Omental fat pad (tissue), 4 donors: ENCODE results near the gene DHTKD1. TPM values are rescaled to one million over a fixed set of nuclear protein-coding genes. Genes with fewer than 3 reads are reported as not detected.

Source experiments
- ATAC-seq: fragments of 150-250 bp; one replicate; pipeline ENCODE4 v1.9.1; 2016; ENCODE audit warnings: mild to moderate bottlenecking, moderate library complexity; ENCODE audit not compliant: low FRiP score
- DNase-seq: peaks from one replicate; pipeline ENCODE4 v3.0.0-alpha.2; 2019; ENCODE audit warnings: low spot score
- CTCF ChIP-seq, 3 donors: fragments of 450-650 bp; IDR thresholded peaks; one replicate each; pipeline ENCODE4 v1.5.1; 2016 to 2017; ENCODE audit warnings: antibody characterized with exemption in 3 of 3, mild to moderate bottlenecking in 3 of 3, moderate library complexity in 2 of 3
- total RNA-seq, 4 donors: library from RNA; depleted of rRNA; stranded (reverse); fragments of >200 nt; gene quantifications; one replicate each; pipeline ENCODE4 v1.1.0, GENCODE V29; 2016

Gene DHTKD1
- total RNA-seq, 4 donors from 2014 or later: 18.3 to 29.5 (median 26.1) TPM

DNA sequence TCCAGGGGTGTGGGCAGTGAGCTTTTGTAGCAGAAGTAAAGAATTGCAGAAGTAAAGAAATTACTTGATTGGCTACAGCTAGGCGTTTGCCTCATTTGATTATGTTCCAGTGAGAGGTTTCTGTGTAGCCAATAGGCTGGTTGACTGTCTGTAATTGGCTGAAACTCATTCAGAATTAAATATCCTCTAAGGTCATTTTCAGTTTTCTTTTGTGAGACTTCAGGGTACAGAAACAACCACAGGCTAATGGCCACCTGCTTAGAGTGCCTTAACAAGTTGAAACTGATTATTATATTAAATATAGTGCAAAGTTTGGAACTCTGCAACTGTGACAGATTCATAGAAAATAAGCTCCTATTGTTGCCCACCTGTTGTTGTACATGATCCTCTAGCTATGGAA lies 71.3 kb downstream of the DHTKD1 start:
- ATAC-seq: no peak
- TF ChIP-seq CTCF (IDR thresholded peaks at IDR 0.05): no peak
- DNase-seq: no peak

DNA sequence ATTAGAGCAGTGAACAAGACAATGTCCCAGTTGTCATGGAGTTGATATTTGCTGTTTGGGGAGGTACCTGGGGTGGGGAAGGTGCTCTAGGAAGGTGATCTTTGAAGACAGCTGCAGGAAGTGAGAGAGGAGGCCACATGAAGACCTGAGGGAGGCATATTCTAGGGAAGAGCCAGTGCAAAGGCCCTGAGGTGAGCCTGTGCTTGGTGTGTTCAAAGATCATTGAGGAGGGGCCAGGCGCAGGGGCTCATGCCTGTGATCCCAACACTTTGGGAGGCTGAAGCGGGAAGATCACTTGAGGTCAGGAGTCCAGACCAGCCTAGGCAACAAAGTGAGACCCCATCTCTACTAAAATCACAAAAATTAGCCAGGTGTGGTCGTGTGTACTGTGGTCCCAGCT lies 75.8 kb downstream of the DHTKD1 start:
- ATAC-seq: no peak
- no peak for TF ChIP-seq CTCF (IDR thresholded peaks at IDR 0.05)
- no peak for DNase-seq

- no peak for TF ChIP-seq CTCF (IDR thresholded peaks at IDR 0.05)
- DNase-seq (no peak), ATAC-seq (no peak)
These were observed 81.4 kb downstream of the DHTKD1 start for GRCh38 chr10:12150163-12150562.

DNA sequence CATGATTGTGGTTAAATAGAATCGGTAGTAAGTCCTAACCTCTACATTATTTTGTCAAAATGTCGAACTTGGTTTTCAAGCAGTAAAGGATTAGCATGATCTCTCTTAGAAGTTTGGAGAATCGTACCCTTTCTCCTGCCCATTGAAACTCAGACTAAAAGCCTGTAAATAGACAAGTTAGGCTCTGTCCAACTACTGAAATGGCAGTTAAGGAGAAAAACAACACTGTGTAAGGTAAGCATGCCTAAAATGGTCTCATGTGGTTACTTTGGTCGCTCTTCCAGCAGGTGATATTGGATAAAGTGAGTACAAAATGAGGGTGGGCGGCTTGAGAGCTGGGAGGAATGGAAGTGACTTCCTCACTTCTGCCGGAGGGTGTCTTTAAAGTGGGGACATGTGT lies 85.8 kb downstream of the DHTKD1 start:
- DNase-seq: no peak
- no peak for TF ChIP-seq CTCF (IDR thresholded peaks at IDR 0.05)
- no peak for ATAC-seq

GRCh38 chr10:12156367-12157123 lies 87.8 kb downstream of the DHTKD1 start:
- ATAC-seq (no peak), DNase-seq (no peak)
- TF ChIP-seq CTCF (IDR thresholded peaks at IDR 0.05): no peak

- no peak for DNase-seq
- ATAC-seq: no peak
- TF ChIP-seq CTCF (IDR thresholded peaks at IDR 0.05): no peak
These were observed 89.4 kb downstream of the DHTKD1 start for GRCh38 chr10:12158111-12158510.

DNA sequence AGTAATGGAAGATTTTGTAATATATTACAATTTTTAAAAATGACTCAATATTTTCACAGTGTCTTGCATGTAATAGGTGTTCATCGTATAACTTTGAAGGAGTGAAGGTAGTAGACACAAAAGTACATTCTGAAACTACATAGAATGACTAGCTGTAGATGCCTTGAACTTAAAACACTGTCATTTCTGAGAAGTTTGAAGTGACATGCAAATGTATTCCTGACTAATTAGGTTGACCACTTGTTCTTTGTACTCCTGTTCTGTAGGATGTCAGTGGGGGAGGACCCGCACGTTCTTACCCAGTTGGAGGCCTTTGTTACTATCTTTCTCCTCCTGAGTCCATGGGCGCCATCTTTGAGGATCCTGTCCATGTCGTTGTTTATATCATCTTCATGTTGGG lies 91.9 kb downstream of the DHTKD1 start:
- DNase-seq (no peak), ATAC-seq (no peak)
- TF ChIP-seq CTCF (IDR thresholded peaks at IDR 0.05): no peak
